HG02938 (cell line): ENCODE results near the gene TMC7.

ENCODE experiments used
- ATAC-seq: cut with Tn5 transposase; IDR thresholded peaks from one replicate; pipeline ENCODE4 v1.9.1; 2021; ENCODE audit warnings: mild to moderate bottlenecking, moderate library complexity; ENCODE audit not compliant: unreplicated experiment

Gene TMC7

GRCh38 chr16:19110537-19111360 is 127.0 kb downstream of the TMC7 start:
- no peak for ATAC-seq

- no peak for ATAC-seq
Observed at GRCh38 chr16:19112099-19112407, 128.3 kb downstream of the TMC7 start.
